Ishikawa (cell line): ENCODE results near the gene PHF5A.

ENCODE experiments used
- CEBPB ChIP-seq: IDR thresholded peaks from 2 replicates; pipeline ENCODE4 v1.6.1; 2012
- CREB1 ChIP-seq: IDR thresholded peaks from 2 replicates; pipeline ENCODE4 v1.6.1; 2012; ENCODE audit warnings: low read depth
- MAX ChIP-seq: IDR thresholded peaks from 2 replicates; pipeline ENCODE4 v1.6.1; 2012
- NFIC ChIP-seq: IDR thresholded peaks from 2 replicates; pipeline ENCODE4 v1.6.1; 2012
- RAD21 ChIP-seq: IDR thresholded peaks from 2 replicates; pipeline ENCODE4 v1.6.1; 2012; ENCODE audit warnings: low read depth
- REST ChIP-seq: IDR thresholded peaks from 2 replicates; pipeline ENCODE4 v1.6.1; 2012; ENCODE audit warnings: low read depth, mild to moderate bottlenecking
- TAF1 ChIP-seq: IDR thresholded peaks from 2 replicates; pipeline ENCODE4 v1.6.1; 2012; ENCODE audit warnings: low read depth, mild to moderate bottlenecking
- TCF12 ChIP-seq: IDR thresholded peaks from 2 replicates; pipeline ENCODE4 v1.6.1; 2012; ENCODE audit warnings: low read depth
- USF1 ChIP-seq: IDR thresholded peaks from 2 replicates; pipeline ENCODE4 v1.6.1; 2012
- YY1 ChIP-seq: IDR thresholded peaks from 2 replicates; pipeline ENCODE4 v1.6.1; 2012; ENCODE audit warnings: low read depth

- TF ChIP-seq RAD21, result no peak
- no peak for TF ChIP-seq MAX
- no peak for TF ChIP-seq TCF12
- TF ChIP-seq YY1, result no peak
- no peak for TF ChIP-seq TAF1
- TF ChIP-seq REST, result no peak
- no peak for TF ChIP-seq CREB1
- no peak for TF ChIP-seq CEBPB
- TF ChIP-seq USF1, result no peak
- no peak for TF ChIP-seq NFIC
Observed at GRCh38 chr22:41446057-41446501, 22.4 kb downstream of the PHF5A start.
